GM21723 (cell line): Measurements from ENCODE around the gene PPEF1.

Experiments
- ATAC-seq: cut with Tn5 transposase; IDR thresholded peaks from one replicate; pipeline ENCODE4 v1.9.1; 2021; ENCODE audit warnings: mild to moderate bottlenecking, moderate library complexity; ENCODE audit not compliant: unreplicated experiment

Gene PPEF1, protein sequence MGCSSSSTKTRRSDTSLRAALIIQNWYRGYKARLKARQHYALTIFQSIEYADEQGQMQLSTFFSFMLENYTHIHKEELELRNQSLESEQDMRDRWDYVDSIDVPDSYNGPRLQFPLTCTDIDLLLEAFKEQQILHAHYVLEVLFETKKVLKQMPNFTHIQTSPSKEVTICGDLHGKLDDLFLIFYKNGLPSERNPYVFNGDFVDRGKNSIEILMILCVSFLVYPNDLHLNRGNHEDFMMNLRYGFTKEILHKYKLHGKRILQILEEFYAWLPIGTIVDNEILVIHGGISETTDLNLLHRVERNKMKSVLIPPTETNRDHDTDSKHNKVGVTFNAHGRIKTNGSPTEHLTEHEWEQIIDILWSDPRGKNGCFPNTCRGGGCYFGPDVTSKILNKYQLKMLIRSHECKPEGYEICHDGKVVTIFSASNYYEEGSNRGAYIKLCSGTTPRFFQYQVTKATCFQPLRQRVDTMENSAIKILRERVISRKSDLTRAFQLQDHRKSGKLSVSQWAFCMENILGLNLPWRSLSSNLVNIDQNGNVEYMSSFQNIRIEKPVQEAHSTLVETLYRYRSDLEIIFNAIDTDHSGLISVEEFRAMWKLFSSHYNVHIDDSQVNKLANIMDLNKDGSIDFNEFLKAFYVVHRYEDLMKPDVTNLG

DNA sequence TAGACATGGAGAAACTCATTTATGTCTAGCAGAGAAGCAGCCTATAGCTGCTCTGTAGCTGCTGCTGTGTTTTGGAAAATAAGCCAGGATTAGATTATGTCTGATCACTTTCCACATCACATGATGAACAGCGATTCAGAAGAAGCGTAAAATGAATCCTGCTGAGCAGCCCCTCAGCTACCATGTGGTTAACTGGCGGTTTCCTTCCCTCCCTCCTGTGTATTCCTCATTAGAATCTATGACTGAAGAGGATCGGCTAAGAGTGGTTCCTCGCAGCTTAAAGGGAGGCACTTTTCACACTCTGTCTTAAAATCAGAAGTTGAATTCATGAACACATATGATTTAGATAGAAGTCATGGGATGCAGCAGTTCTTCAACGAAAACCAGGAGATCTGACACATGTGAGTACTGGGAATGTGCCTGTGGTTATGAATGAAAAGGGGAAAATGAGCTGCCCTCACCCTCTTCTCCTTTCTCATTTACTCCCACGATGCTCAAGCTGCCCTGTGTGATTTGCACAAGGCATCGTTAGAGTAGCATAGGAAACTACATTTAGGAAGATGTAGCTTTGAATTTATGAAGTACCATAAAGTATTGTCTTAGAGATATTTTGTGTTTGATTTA lies at the start of gene PPEF1:
Gene PPEF1, plus strand, starts transcription at position 220 of the 624 bp plus-strand sequence. Its CDS starts 136 bp downstream, at position 356.
- no peak for ATAC-seq

GRCh38 chrX:18661273-18661672 lies 46.2 kb upstream of the PPEF1 start:
- no peak for ATAC-seq

DNA sequence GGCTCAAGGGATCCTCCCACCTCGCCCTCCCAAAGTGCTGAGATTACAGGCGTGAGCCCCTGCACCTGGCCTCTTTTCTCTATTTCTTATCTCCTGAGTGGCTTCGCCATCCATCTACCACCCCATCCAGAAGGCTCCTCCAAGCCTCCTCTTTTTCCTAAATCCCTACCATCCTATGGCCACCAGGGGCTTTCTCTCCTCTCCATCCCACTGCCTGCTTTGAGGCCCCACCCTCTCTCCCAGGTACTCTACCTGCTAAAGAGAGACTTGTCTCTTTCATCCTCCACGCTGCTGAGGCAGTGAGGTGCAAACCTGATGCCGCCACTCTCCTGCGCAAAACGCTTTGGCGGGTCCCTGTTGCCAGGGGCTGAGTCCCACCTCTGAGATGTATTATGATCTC lies 42.5 kb upstream of the PPEF1 start:
- no peak for ATAC-seq

- no peak for ATAC-seq
These were observed 40.8 kb upstream of the PPEF1 start for GRCh38 chrX:18666614-18667013.

DNA sequence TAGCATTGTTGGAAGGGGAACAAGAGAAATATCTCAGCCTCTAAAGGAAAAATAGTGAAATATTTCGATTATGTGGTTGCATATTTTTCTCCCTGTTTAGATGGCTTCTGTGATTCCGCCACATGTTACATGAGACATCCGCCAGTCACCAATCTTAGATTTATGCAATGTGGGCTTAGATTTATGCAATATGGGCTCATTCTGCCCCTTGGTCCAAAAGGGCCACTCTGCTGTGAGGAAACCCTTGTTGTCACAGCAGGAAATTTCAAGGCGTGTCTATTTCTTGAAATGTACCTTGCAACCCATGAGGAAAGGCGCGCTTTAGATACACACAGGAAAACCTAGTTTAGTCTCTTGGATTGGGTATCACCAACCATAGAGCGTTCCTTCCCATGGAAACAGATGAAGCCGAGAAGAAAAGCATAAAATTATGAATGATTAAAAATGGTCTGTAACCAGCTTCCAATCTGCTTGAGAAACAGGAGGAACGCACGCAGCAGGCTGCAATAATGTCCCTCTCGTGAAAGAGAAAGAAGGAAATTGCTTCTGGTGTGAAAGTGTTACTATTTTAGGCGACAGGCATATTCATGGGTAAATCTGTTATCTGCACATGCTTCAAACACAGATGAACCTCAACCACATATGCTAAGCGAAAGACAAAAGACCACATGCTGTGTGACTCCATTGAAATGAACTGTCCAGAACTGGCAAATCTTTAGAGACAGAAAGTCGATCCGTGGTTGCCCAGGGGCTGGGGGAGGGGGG lies 39.2 kb upstream of the PPEF1 start:
- no peak for ATAC-seq

- ATAC-seq: no peak
These were observed 35.4 kb upstream of the PPEF1 start, which contains the start of gene RS1 for GRCh38 chrX:18672008-18672407. Gene RS1, minus strand, starts transcription at chrX:18672108. Its CDS starts 40 bp downstream, at chrX:18672068.

DNA sequence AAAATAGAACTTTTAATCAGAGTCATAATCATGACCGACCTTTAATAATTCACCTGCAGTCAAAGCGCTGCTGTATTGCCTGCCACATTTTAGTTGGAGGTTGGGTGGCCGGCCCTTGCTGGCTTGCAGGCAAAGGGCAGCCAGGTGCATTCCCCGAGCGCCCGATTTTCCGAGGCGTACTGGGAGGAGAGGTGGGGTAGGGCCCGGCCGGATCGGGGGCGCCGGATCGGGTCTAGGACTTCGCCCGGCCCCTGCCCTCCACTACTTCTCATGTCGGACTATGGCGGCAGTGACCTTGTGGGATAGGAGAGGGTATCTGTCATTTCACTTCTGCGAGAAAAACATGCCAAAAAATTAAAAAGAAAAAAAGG lies 33.0 kb upstream of the PPEF1 start:
- ATAC-seq: peak; percentile 55

DNA sequence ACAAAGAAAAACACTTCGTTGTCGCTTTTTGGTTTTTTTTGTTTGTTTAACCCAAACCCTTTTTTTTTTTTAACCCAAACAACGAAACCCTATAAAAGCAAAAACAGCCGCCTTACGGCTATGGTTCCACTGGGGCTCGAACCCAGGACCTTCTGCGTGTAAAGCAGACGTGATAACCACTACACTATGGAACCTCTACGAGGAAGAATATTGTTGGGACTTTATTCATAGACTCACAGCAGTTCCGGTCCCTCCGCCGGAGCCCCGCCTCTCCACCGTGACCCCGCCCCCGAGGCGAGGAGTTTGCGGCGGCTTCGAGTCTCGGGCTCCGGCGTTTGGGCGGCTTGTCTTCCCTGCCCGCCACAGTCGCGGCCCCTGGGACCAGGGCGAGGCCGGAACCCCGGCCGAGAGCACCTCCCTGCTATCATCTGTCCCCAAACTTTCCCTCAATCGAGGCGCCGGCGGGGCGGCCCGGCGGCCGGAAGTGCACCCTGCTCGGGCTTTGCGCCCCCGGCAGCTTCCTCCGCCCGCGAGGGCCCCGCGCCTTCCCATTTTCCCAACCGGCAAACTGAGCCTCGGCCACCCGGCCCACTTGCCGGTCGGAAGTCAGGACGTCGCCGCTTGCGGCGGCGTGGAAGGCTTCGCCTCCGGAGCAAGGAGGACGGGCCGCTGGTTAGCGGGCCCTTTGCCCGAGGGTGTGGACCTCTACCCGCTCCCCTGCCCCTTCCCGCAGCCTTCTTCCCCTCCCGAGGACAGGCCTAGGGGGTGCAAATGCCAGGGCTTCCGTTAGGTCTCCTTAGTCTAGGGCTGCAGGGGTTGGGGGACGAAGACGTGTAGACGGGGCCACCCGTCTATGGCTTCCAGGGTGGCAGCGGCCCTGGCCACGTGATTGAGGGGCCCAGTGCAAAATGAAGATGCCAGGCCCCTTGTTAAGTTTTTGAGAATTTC lies 32.4 kb upstream of the PPEF1 start:
- peak; percentile 76 for ATAC-seq

DNA sequence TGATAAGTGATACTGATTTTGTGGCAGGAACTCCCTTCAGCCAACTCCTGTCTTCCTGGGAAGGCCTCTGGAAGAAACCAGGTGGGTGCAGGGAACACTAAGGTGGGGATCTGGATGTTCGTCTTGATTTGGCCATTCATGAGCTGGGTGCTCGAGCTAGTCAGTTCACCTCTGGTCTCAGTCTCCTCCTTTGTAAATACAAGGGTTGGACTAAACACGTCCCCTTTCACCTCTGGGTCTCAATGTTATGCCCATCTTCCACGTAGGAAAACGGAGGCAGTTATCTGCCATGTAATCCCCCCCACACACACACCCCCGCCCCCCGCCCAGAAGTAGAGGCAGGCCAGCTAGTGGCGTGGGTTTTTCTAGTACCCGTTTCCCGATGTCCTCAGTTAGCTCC lies 31.4 kb upstream of the PPEF1 start:
- no peak for ATAC-seq

GRCh38 chrX:18676470-18676869 lies 31.0 kb upstream of the PPEF1 start:
- ATAC-seq: no peak

GRCh38 chrX:18677161-18677869 lies 30.1 kb upstream of the PPEF1 start:
- no peak for ATAC-seq

DNA sequence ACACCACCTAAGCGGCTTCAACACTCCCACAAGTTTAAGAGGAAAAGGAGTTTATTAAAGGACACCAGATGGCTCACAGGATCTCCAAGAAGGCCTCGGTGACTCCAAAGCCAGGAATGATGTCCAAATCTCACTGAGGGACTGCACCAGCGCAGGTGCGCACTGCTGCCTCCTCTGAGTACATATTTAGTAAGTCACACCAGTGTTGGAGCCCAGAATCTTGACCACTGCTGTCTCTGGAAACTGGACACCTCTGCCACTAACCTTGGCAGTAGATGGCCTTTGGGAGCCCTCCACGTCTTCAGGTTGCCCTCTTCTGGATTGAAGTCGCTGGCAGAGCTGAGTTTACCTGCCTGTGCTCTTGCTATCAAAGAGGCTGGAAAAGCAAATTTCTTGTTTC lies 25.4 kb upstream of the PPEF1 start:
- ATAC-seq: no peak

- ATAC-seq: no peak
These were observed 24.5 kb upstream of the PPEF1 start for GRCh38 chrX:18682979-18683387.

DNA sequence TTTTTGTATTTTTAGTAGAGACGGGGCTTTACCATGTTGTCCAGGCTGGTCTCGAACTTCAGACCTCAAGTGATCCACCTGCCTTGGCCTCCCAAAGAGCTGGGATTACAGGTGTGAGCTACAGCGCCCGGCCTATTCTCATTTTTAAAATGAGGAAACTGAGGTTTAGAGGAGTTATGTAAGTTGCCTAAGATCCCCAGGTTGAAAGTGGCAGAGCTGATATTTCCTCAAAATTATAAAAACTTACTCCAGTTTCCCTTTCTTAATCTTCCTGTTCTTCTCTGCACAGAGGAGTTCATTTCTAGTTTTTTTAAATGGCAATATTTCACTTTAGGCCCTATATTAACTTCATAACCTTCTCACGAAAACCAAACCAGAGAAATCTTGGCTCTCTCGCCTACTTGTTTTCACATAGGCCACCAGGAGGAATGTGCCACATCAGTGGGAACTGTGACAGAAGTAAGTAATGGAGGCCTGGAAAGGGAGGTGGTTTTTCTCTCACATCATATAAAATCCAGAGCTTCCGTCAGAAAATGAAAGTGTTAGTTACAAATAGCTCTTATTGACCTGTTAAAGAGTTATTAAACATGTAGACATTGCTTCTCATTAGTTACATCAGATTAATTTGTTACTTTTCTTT lies 19.5 kb upstream of the PPEF1 start:
- ATAC-seq: no peak

DNA sequence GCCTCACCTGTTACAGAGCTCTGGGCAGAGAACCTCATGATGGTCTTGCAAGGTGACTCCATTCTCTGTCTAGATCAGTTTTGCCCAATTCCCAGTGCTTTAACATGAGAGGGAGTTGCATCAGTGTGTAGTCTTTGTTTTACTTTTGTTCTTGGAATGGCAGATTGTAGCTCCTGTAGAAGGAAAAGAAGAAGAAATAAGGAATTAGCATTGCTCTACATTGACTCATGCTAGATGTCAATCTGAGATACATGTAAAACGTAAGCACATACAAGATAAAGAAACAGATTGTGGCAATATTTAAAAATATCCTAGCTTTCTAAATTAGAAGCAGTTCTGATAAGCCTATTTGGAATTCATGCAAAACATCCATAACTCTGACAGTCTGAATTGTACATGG lies 16.0 kb upstream of the PPEF1 start:
- ATAC-seq: no peak

DNA sequence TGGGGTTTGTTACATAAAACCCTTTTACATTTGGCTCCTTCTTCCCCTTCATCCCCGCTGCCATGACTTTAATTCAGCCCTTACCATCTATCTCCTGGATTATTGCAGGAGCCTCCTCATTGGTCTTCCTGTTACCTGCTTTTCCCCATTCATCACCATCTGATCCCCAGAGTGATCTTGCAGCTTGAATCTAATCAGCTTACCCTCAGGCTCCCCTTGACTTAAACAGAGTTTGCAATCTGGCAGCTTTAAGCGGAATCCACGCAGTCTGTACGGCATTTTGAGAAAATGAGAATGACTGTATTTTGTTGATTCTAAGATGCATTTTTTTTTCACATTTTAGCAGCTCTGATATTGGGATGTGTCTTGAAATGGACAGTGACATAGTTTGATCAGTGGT lies 14.9 kb upstream of the PPEF1 start:
- no peak for ATAC-seq

DNA sequence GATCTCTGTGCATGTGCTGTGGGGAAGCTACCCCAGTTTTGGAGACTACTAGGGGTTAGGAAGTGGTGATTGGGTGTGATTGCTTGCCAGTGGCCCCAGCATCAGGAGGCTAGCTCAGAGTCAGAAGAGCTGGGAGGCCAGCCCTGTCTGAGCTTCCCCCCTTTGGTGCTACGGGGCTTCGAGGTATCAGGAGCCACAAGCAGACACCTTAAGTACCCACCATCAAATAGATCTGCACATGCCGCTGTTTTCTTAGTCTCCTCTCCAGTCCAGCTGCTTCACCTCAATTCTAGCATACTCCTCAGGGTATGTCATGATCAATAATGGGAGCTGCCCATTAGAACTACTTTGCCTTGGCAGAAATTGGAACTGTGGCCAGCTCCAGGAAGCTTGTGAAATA lies 10.8 kb upstream of the PPEF1 start:
- no peak for ATAC-seq

- ATAC-seq: no peak
These were observed 8.5 kb upstream of the PPEF1 start for GRCh38 chrX:18698737-18699650.
